Smooth muscle cell of the brain vasculature (primary cell): ENCODE results near the gene DDX1.
"Not testable (repeated sequence)": the region's sequence is repeated elsewhere in the genome, so short reads cannot be mapped to it uniquely, and the experiment has no call there.

Experiments
- DNase-seq: peaks from one replicate; pipeline ENCODE4 v3.0.0-alpha.2; 2012; ENCODE audit warnings: low read depth, low spot score

The DDX1 gene

DNA sequence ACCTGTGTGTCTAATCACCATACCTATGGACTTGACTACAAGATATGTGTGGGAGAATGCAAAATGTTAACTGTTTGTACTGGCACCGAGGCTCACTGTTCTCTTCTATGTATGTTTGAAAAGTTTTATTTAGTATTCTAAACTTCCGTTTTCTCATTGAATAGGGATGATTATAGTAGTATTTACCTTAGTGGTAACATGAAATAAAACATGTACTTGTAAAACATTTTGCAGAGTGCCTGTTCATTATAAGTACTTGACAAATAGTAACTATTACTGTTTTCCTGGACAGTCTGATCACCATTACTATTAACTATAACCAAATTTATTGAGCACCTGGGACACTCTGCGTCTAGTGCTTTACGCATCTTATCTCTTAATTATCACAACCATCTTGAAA is 24.8 kb downstream of the DDX1 start:
- no peak for DNase-seq

DNA sequence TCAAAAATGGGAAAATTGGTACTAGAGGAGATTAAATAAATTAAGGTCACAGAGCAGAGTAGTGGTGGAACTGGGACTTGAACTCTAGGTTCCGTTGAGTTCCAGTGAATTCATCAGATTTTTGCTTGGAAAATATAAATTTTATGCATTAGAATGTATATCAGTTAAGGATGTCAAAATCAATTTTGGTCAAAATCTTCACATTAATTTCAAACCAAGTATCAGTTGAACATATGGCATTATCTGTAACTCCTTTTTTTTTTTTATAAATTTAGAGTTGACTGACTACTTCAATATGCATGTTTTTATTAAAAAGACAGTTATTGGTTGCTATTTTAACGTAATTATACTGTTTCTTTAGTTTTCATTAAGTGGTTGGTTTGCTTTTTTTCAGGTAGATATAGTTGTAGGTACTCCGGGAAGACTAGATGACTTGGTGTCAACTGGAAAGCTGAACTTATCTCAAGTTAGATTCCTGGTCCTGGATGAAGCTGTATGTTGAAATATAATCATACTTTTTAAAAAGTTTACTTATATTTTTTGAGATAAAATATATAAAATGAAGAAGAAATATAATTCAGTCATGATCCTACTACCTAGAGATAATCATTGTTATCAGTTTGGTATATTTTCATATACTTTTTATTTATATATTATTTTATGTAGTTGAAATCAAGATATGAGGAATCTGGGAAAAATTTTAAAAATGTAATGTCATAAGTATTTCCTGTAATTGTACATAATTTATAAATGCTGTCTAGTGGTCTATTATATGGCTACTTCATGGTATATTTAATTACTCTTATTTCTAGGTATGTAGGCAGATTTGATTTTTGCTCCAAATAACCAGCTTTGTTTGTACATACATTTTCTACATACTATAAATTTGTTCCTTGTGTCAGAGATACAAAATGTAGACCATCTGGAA is 25.4 kb downstream of the DDX1 start:
- DNase-seq = no peak

DNA sequence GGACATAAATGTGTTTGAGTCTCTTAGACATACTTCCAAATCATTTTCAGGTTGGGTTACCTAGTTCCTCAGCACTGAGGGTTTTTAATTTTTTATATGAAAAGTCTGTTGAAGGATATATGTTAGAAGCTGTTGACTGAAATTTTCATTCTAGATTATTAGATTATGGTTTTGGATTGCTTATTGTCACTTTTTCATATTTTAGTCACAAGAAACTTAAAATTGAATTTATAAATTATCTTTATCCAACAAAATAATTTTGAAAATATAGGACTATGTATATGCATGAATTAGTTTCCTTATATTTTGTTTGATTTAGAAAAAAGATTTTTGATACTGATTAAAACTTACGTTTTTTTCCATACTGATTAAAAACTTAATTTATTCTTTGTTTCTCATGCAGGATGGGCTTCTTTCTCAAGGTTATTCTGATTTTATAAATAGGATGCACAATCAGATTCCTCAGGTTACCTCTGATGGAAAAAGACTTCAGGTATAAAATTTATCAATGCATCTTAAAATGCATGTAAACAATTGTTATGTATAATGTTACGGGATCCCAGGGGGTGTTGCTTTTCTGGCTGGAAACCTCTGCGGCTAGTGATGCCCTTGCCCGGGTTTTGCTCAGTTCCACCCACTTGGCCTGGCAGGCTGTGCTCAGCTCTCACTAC is 26.2 kb downstream of the DDX1 start:
- DNase-seq = no peak

DNA sequence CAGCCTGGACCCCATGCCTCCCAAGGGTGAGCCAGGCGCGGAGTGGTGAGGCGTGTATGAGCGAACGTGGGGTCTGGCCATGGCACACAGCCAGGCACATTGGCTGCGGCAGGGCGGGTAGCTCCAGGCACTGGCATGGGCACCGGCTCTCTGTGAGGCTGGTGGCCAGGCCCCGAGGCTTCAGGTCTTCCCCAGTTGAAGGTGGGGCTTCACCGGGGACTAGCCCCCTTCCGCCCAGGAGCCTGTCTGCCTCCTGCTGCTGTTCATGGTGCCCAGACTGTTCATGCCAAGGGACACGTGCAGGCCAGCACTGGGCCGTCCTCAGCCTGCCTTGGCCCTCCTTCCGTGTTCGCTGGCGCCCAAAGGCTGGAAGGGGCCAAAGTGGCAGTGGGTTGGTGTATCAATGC is 26.8 kb downstream of the DDX1 start:
- DNase-seq = no peak

DNA sequence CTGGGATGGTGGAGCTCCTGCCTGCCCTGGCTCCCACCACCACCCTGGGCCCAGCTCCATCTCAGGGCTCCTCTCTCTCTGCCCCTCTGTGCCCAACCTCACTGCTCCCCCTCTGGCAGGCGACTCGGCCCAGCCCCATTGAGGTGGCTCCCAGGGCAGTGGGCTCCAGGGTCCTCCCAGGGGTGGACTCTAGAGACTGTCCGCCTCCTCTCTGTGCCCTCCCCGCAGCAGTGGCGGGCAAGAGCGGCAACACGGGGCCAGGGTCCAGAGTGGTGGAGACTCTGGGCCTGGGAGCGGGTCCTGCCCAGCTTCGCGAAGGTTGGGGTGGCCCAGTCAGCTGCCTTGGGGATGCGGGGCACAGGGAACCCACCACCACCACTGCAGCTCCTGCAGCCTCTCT is 27.4 kb downstream of the DDX1 start:
- DNase-seq = no peak

DNA sequence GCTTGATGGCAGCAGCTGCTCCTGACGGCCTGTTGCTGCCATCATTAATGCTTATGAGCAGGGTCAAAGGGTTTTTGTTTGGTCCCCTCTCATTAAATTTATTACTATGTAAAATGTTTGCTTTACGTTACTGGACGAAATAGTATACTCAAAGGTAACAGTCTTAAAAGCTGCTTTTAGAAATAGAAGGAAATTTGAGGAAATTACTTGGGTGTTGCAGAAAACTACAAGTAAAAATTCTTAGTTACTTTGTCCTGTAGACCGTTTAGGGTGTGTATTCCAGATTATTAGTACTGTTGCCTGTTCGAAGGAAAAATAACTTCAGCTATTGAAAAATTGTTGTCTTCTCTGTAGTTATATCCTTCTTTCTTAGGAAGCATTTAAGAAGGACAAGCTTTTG is 27.8 kb downstream of the DDX1 start:
- no peak for DNase-seq

DNA sequence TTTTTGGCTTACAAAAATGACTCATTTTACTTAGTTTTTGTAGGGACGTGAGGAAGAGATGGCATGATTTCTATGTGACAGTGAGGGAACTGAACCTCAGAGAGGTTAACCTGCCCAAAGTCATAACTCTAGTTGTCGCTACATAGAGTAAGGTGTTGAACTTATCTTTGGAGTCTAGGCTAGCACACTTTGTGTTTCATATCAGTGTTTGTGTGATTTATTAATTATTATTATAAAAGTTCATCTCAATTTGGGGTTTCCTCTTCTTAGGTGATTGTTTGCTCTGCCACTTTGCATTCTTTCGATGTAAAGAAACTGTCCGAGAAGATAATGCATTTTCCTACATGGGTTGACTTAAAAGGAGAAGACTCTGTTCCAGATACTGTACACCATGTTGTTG is 28.3 kb downstream of the DDX1 start:
- no peak for DNase-seq

DNA sequence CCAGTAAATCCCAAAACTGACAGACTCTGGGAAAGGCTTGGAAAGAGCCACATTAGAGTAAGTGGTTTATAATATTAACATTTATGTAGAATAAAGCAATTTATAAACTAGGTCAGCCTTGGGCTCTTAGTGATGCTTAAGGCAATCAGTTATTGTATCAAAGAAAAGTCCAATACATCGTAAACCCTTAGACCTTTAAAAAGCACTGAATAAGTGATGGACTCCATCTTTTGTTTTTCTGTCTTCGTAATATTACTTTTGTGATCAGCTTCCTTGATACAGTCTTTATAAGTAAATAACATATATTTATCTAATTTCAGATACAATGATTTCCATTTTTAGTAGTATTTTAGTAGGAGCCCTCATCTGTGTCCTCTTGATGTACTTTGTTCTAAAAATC is 28.7 kb downstream of the DDX1 start:
- no peak for DNase-seq

DNA sequence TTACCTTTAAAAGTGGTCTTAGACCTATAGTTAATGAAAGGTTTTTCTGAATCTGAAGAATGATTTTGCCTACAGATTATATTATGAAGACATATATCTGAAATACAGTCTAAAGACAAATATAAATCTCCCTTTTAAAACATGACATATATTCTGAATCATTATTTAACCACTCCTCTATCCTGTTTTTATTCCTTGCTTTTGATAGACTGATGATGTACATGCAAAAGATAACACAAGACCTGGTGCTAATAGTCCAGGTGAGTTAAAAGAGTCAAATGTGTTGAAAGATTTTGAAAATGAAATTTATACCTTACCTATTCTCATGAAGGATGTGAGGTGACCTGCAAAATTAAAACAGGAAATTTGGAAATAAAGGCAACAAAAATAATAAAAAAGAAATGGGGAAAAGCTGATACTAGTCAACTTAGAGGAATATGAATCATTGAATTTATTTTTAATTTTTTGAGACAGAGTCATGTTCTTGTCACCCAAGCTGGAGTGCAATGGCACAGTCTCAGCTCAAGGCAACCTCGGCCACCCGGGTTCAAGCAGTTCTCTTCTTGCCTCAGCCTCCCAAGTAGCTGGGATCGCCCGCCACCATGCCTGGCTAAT is 29.3 kb downstream of the DDX1 start:
- DNase-seq = no peak

DNA sequence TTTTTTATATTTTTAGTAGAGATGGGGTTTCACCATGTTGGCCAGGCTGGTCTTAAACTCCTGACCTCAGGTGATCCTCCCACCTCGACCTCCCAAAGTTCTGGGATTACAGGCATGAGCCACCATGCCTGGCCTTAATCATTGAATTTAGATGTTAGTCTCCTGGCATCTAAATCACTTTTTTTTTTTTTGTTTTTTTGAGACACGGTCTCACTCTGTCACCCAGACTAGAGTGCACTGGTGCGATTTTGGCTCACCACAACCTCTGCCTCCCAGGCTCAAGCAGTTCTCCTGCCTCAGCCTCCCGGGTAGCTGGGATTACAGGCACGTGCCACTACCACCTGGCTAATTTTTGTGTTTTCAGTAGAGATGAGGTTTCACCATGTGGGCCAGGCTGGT is 29.8 kb downstream of the DDX1 start:
- not testable (repeated sequence) for DNase-seq

DNA sequence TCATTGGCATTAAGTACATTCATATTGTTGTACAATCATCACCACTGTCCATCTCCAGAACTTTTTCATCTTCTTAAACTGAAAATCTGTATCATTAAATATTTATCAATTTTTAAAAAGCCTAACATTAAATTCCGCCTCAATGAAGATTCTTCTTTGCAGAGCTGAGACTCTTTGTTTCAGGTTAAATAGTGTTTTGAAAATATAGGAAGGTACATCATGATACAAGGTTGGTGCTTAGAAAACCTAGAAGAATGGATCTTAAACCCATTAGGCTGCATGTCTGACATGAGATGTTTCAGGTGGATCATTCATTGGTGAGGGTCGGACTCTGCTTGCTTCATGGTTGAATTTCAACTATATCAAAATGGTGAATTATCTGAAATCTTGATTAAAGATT is 30.5 kb downstream of the DDX1 start:
- no peak for DNase-seq

DNA sequence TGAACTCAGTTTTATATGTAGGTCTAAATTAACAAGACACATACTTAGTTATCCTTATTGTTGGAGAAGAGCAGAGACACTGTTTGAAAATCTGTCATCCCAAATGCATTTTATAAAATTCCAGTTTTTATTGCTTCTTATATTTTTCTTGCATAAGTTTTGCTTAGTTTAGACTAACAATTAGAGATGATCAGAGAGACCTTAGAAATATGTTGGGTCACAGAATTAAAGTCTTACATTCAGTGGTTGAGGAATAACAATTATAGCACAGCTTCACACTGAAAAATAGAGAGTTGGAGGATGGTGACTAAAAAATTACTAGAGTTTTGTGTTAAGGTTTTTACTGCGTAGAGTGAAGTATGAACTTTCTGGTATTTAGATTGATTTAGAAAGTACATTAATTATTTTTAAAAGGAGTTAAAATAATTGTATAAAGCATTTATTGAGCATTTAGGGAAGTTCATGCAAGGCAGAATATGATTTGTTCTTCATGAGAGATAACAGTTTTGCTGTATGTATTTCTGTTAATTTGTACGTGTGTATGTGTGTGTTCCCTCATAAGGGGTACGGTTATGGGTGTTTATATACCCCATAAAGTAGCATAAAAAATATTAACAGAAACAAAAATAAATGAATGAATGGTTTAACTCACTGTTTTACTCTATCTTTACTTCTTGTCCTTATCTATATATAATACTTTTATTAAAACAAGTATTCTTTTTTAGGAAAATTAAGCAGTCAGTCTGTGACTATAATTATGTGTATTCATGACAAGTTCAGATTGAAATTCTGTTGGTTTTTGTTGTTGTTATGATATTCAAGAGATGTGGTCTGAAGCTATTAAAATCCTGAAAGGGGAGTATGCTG is 31.2 kb downstream of the DDX1 start:
- DNase-seq = no peak

DNA sequence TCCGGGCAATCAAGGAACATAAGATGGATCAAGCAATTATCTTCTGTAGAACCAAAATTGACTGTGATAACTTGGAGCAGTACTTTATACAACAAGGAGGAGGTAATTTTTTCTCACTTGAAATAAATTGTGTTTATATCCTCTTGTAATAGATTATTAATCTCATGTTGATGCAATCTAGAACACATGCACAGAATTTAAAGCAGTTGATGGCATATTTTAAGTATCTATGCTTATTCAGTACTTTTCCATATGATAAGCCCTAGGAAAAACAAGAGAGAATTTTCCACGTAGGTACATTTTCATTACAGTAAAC is 31.8 kb downstream of the DDX1 start:
- DNase-seq = no peak

DNA sequence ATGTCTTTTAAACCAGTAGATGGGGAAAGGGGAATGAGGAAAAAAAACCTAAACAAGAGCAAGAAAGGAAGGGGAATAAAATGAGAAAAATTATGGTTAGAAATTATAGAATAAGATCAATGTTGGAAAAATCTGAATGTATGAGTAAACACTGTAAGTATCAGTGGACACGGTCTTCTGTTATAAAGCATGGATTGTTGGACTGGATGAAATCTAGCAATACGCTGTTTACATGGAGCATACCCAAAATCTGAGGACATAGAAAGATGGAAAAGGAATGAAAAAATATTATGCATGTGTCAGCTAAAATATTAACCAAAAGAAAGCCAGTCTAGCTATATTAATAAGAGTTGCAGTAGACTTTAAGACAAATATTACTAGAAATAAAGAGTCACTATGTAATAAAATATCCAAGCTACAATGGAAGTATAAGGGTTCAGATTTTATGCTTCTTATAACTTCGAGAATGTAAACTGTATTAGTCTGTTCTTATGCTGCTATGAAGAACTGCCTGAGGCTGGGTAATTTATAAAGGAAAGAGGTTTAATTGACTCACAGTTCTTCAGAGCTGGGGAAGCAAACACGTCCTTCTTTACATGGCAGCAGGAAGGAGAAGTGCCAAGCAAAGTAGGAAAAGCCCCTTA is 32.4 kb downstream of the DDX1 start:
- DNase-seq = no peak

DNA sequence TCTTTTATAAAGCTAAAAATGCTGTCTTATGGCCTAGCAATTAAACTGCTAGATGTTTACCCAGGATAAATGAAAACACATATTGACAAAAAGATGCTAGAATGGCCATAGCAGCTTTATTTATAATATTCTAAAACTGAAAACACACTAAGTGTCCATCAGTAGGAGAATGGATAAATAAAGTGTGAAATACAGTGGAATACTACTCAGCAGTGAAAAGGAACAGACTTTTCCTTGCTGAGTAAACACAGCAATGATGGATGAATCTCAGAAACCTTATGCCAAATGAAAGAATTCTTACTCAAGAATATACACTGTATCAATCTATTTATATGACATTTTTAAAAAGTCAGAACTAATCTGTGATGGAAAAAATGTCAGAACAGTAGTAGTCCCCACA is 33.2 kb downstream of the DDX1 start:
- no peak for DNase-seq

DNA sequence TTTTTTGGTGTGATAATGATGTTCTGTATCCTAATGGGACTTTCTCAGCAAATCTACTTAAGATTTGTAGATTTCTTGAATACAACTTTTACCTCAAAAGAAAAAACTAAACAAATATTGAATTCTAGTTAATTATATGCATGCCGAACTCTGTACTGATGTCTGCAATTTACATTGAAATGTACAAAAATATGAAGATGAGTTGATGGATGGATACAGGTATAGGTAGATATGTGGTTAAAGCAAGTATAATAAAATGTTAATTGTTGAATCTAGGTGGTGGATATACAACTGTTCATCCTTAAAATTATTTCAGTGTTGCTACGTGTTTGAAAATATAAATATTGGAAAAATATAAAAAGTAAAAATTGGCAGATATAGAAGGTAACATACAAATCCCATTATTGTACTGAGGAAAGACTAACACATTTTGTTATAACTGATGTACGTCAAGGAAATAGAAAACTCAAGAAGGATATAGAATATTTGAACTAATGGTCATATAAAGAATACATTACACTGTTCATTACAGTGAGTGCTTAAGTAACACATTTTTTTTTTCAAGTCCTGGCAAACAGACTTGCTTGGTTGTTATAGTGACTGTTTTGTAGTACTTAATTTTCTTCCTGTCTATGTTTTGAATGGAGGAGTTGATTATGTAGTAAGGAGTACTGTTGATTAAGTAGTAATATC is 33.8 kb downstream of the DDX1 start:
- DNase-seq = no peak

DNA sequence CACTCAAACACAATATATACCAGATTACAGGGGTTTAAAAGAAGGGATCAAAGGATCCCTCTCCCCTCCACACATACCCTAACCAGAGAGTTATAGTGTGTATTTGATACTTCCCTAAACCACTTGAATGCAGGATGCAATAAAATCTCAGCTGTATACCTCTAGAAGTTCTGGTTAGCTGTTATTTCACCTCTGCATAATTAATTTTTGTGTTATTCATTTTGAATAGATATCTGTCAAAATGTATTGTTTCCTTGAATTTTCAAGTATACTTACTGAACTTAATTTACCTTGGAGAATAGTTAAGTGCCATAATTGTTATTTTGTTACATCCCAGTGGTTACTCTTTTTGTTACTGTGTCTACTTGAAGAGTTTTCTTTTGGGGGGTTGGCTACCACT is 34.5 kb downstream of the DDX1 start:
- no peak for DNase-seq

DNA sequence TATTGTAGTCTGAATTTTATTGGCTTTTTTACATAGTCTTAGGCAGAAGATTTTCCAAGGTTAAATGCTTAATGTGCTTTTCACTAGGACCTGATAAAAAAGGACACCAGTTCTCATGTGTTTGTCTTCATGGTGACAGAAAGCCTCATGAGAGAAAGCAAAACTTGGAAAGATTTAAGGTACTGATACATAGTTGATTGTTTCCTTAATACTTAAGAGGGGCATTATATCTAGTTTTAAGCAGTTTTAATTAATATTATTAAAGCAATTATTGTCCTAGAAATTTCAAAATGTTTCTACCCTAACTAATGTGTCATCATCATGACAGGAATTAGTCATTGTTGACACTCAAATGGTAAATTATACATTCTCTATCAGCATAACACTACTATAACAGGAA is 35.3 kb downstream of the DDX1 start:
- no peak for DNase-seq

DNA sequence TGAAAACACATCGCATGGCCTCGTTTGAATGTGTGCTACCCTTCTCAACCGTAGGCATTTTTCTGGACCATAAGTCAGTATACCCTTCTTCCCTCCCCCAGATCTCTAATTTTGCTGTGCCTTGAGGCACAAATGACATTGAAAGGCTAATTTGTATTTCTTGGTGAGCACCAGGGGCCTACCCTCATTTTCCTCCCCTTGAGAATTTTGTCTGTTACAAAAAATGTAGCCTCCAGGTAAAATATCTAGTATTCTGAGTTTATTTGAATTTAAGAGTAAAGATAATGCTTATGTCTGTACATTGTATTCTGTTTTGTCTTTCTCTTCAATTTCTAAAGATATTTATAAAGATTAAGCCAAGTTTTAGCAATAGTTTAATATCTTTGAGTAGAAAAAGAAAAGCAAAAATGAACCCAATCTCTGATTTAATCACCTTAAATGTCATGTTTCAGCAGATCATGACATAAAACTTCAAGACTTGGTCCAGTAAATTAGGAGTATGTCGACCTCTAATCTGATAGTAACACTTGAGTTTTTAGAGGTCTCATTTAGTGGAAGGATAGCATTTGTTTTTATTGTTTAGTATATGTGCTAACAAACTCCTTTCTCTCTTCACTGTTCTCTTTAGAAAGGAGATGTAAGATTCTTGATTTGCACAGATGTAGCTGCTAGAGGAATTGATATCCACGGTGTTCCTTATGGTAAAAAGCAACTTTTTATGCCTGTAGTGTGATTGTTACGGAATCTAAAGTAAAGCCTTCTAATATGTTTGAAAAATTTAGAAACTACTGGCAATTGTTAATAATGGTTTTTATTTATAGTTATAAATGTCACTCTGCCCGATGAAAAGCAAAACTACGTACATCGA is 36.4 kb downstream of the DDX1 start:
- DNase-seq = no peak
